ENCODE data around the gene EPS8L2.
"Not testable (repeated sequence)": the region's sequence is repeated elsewhere in the genome, so short reads cannot be mapped to it uniquely, and the experiment has no call there.

EPS8L2 gene

DNA sequence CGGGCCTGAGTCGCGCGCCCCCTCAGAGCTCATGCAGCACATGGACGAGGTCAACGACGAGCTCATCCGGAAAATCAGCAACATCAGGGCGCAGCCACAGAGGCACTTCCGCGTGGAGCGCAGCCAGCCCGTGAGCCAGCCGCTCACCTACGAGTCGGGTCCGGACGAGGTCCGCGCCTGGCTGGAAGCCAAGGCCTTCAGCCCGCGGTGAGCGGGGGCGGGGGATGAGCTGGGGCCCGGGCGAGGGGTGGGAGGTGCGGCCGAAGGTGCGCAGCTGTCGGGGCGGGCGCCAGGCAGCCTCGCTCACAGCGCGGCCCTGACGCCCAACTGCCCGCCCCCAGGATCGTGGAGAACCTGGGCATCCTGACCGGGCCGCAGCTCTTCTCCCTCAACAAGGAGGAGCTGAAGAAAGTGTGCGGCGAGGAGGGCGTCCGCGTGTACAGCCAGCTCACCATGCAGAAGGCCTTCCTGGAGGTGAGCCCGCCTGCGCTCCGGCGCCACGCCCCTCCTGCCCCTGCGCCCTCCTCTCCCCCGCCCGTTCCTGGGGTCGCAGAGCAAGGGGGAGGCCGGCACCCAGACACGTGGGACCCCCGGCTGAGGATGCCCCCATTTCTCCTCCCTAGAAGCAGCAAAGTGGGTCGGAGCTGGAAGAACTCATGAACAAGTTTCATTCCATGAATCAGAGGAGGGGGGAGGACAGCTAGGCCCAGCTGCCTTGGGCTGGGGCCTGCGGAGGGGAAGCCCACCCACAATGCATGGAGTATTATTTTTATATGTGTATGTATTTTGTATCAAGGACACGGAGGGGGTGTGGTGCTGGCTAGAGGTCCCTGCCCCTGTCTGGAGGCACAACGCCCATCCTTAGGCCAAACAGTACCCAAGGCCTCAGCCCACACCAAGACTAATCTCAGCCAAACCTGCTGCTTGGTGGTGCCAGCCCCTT lies 20.5 kb downstream of the EPS8L2 start:
- peak; percentile 80 for DNase-seq

DNA sequence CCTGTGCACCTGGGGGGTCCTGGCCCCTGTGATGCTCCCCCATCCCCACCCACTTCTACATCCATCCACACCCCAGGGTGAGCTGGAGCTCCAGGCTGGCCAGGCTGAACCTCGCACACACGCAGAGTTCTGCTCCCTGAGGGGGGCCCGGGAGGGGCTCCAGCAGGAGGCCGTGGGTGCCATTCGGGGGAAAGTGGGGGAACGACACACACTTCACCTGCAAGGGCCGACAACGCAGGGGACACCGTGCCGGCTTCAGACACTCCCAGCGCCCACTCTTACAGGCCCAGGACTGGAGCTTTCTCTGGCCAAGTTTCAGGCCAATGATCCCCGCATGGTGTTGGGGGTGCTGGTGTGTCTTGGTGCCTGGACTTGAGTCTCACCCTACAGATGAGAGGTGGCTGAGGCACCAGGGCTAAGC lies 21.3 kb downstream of the EPS8L2 start:
- DNase-seq, result no peak

DNA sequence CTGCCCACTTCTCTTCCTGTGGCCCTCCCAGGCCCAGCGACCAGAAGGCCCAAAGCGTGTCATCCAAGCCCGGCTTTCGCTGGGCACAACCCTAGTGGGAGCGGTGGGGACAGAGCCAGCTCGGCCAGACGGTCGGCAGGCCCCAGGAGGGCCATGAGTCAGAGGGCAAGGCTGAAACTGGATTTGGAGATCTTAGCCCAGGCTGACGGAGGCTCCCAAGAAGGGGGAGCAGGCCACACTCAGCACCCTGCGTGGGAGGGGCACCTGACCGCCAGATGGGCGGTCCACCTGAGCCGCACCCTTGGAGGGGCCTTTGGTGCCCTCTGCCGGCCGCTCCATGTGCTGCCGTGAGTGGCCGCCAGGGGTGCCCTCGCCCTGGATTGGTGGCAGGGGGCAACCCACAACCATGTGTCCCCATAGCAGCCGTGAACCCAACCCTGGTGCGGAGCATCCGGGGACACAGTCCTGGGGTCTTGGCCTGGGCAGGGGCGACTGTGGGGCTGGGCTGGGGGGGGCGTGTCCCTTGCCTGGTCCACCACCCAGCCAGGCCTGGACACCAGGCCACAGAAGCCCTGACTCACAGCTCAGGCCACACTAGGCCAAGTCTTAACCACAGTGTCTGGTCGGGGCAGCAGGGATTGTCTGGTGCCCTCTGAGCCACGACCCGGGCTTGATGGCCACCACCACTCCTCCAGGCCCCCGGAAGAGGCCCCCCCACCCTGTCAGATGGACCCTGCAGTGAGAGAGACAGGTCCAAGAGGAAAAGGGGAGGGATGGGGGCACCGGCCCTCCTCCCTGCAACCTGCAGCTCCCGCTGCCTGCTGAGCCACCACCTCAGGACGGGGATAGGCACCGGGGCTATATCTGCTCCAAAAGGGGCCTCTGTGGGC lies 22.1 kb downstream of the EPS8L2 start:
- peak; percentile 93 for DNase-seq

DNA sequence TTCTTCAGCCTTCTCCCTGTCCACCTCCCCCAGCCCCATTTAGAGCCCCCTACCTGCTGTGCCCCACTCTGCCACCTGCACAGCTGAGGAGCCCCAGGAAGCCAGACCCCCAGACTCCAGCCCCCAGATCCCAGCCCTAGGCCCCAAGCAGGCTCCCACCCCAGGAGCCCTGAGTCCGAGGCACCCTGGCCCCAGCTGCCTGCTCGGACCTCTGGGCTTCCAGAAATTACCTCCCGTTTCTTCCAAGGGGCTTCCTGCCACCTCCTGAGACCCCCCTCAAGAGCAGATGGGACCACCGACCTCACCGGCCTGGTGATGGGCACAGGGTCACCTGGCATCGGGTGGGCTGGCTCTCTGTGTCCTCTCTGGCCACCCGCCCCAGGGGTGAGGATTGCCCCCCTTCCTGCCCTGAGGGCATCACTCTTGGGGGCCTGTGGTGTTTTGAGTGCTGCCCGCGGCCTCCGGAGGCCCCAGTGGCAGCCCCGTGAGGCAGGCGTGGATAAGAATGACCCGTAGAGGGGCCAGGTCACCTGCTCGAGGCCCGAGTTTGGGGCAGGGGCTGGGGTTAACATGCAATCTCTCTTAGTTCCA lies 23.0 kb downstream of the EPS8L2 start:
- no peak for DNase-seq

DNA sequence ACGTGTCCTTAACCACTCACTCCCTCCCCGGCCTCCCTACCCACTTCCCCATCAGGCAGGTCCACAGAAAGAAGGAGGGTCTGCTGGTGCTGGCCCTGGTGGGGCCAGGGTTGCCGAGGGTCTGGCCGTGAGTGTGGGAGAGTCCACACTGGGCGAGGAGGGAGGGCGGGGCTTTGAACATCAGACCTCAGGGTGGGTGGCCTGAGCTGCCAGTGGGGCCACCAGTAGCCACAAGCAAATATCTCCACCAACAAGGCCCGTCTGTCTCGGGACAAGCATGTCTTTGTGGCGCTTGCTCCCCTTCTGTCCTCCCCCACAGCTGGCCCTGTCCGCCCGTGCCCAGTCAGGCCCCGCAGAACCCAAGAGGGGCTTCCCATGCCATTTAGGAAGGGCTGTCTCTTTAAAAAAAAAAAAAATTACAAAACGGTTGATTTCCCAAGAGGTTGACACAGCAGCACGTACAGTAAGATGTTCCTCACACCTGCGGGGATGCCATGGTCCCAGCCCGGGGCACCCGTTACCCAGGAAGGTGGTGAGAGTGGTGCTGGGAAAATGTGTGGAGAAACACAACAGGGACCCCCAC lies 23.6 kb downstream of the EPS8L2 start:
- no peak for DNase-seq

DNA sequence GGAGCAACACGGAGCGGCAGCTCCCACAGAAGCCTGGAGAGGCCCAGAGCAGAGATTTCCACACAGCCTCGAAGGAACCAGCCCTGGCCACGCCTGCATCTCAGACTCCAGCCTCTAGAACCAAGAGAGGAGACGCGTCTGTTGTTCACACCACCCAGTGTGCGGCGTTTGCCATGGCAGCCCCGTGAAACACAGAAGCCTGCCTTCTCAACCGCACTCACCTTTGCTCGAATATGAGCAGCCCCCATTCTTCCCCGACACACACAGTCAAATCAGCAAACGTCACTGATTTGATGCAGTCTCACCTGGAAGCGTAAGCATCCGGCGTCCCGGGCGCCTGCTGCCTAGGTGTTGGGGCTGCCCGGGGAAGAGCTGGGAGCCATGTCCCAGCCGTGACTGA lies 27.0 kb downstream of the EPS8L2 start:
- no peak for DNase-seq

DNA sequence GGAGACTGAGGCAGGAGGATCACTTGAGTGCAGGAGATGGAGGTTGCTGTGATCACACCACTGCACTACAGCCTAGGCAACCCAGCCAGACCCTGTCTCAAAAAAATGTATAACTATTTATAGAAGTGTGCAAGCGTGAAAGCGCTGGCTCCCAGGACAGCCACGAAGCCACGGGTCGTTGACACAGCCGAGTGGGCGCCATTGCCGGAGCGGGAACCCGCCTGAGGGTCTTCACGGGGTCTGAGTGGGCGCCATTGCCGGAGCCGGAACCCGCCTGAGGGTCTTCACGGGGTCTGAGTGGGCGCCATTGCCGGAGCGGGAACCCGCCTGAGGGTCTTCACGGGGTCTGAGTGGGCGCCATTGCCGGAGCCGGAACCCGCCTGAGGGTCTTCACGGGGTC lies 28.5 kb downstream of the EPS8L2 start:
- DNase-seq, result not testable (repeated sequence)

DNA sequence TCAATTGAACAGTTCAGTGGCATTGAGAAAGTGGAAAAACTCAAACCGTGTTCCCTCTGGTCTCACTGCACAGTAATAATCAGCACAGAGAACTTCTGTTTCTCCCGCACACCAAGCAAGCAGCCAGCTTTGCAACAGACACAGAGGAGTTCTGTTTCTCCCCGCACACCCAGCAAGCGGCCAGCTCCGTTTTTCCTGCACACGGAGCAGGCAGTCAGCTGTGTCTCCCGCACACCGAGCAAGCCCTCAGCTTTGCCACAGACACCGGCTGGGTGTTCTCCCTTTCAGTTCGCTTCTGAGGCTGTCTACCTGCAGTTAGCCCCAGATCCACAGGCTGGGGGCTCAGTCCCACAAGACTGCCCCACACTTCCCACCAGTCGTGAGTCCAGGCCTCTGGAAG lies 31.3 kb downstream of the EPS8L2 start:
- DNase-seq, result no peak

DNA sequence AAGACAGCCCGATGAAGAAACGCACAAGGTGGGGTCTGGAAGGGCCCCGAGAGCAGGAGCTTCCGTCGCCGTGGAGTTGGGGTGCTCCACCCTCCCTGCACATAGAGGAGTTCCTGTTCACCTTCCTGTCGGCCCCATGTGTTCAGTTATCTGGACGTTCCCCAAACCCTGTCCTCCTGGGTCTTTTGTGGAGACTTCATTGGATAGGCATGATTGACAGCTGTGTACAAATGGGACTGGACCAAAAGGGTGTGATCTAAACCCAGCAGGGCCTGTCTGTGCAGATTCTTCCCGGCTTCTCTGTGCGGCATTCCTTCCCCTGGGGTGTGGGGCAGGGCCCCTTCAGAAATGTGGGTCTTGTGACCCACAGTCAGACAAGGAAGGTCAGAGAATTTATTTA lies 31.9 kb downstream of the EPS8L2 start:
- DNase-seq, result not testable (repeated sequence)

DNA sequence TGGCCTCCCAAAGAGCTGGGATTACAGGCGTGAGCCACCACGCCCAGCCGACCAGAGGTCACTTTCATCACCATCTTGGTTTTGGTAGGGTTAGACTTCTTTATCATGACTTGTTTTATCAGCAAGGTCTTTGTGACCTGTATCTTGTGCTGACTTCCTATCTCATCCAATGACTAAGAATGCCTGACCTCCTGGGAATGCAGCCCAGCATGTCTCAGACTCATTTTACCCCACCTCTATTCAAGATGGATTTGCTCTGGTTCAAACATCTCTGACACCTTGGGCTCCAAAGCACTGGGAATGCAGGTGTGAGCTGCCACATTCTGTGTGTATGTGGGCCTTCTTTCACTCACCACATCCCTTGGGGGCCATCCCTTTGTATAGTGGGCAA lies 36.1 kb downstream of the EPS8L2 start:
- DNase-seq, result no peak

DNA sequence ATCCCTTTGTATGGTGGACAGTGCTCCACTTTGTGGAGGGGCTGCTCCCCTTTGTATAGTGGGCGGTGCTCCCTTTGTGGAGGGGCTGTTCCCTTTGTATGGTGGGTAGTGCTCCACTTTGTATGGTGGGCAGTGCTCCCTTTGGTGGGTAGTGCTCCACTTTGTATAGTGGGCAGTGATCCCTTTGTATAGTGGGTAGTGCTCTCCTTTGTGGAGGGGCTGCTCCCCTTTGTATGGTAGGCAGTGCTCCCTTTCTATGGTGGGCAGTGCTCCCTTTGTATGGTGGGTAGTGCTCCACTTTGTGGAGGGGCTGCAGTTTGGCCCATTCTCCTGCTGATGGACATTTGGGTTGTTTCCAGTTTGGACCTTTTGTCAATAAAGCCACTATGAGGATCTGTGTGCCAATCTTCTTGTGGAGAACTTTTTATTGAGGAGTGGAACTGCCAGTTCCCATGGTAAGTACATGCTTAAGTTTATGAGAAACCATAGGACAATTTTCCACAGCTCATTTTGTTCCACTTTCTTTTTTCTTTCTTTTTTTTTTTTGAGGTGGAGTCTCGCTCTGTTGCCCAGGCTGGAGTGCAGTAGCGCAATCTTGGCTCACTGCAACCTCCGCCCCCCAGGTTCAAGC lies 36.7 kb downstream of the EPS8L2 start:
- no peak for DNase-seq

DNA sequence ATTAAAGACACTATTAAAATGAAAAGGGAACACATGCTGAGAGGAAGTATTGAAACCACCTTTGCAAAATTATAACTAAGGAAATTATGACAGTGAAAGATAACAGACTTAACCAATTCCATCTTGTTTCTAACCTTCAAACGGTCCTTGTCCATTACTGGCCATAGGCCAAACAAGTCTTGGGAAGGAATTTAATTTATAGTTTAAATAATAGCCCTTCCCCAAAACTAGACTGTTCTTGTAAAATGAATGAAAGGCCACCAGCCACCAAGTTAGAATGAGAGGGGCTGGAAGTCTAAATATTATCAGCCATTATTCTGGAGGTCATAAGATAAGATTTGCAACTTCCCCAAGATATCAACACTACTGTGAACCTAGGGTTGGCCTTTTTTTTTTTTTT lies 39.4 kb downstream of the EPS8L2 start:
- DNase-seq, result no peak

DNA sequence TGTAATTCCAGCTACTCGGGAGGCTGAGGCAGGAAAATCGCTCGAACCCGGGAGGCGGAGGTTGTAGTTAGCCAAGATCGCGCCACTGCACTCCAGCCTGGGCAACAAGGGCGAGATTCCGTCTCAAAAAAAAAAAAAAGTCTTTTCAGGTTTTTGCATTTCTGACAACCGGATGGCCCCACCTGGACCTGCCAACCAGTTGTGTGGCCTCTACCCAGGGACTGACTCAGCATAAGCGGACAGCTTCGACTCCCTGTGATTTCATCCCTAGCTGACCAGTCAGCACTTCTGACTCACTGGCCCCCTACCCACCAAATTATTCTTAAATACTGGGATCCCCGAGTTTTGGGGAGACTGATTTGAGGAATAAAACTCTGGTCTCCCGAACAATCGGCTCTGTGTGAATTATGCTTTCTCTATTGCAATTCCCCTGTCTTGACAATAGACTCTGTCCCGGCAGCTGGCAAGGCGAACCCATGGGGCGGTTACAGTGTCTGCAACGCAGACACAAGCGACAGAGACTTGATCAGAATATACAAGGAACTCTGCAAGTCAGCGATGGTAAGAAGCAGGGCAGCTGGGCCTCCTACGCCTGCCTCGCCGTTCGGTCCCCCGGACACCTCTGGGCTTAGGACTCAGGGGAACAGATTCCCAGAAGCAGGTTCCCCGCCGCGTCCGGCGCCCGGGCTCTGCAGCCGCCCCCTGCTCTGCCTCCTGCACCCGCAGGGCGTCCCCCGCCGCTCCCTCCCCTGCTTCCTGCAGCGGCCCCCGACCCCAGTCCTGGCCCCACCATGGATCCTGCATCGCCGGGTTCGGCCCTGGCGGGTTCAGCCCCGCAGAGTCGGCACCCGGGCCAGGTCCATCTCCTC lies 40.5 kb downstream of the EPS8L2 start:
- no peak for DNase-seq

DNA sequence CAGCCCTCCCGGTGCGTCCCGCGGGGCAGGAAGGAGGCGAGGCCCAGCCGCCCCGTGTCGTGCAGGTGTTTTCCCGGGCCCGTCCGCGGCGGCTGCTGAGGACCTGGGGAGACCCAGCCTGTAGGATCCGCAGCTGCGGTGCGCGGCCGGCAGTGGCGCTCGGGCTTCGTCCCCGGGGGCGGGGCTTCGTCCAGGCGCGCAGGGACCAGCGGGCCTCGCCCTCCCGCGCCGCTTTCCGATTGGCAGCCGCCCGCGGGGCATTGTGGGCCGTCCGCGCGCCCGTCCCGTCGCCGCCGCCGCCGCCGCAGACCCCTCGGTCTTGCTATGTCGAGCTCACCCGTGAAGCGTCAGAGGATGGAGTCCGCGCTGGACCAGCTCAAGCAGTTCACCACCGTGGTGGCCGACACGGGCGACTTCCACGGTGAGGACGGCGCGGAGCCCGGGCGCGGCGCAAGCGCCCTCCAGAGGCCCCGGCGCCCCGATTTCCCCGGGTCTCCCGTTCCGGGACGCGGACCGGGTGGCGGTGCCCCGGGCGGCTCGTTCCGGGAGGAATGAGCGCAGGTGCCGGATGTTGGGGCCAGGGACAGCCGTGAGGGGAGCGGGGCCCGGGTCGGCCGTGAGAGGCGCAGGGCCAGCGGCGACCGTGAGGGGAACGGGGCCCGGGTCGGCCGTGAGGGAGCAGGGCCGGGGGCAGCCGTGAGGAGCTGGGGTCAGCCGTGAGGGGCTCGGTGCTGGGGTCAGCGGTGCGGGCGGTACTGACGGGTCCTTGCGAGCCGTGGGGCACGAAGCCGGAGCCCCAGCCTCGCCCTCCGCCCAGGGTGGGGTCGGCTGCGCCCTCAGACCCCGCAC lies 41.4 kb downstream of the EPS8L2 start, which contains the start of gene TALDO1:
TSS of gene TALDO1 (plus strand) at position 307 of the 849 bp plus-strand sequence. CDS start at position 325, 18 bp downstream.
- DNase-seq, result peak; percentile 95

DNA sequence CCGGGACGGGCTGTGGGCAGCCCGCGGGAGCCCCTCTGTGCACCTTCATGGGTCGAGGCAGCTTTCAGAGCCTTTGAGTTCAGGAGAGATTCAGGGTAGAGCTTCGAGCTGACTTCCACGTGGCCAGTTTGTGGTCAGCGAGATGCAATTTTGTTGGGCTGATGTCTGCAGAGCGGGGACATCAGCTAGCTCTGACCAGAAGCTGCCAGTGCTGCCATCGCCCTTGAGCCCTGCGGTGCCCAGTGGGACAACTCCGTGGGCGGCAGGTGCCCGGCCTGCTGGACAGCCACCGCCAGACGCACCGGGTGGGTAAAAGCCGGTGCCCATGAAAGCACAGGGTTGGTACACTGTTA lies 42.0 kb downstream of the EPS8L2 start:
- DNase-seq, result no peak

DNA sequence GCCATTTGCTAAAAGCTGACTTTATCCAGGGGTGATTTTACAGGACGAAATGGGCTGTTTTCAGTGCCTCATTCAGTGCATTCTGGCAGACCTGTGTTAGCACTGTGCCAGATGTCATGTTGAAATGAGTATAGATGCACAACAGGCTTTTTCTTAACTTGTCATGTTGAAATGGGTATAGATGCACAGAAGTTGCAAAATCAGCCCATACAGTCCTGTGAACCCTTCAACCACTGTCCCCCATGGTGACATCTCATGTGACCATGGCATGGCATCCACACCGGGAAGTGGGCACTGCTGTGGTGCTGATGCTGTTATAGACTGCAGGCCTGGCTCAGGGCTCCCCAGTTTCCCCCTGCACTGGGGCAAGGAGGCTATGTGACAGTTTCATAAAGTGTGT lies 43.7 kb downstream of the EPS8L2 start:
- DNase-seq, result no peak

DNA sequence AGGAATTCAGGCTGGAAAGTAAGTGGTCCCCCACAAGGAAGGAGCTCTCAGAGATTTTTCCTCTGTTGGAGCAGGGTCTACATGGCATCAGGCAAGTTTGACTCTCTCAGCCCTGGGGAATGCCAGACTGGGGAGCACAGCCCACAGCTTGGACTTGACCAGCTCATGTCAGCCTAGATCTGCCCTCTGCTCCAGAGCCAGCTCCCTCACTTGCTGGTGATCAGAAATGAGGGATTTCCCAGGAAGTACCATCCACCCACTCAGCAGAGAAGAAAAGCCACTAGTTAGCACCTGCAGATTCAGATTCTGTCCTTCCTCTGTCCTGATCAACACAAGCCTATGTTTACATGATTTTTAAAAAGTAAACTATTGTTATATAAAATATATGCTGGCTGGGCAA lies 54.2 kb downstream of the EPS8L2 start:
- no peak for DNase-seq

DNA sequence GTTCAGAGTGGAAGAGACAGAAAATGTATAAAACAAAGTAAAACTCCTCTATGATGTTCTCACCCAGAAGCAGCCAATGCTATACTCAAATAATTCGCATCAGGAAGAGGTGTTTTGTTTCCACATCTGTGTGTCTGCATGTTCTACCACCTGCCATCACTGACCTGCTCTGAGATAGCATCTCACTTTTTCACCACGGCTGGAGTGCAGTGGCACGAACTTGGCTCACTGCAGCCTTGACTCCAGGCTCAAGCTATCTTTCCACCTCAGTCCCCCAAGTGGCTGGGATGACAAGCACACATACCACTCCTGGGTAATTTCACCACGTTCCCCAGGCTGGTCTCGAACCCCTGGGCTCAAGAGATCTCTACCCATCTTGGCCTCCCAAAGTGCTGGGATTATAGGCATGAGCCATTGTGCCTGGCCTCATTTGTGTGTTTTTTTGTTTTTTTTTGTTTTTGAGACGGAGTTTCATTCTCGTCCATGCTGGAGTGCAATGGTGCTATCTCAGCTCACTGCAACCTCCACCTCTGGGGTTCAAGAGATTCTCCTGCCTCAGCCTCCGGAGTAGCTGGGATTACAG lies 55.6 kb downstream of the EPS8L2 start:
- no peak for DNase-seq

DNA sequence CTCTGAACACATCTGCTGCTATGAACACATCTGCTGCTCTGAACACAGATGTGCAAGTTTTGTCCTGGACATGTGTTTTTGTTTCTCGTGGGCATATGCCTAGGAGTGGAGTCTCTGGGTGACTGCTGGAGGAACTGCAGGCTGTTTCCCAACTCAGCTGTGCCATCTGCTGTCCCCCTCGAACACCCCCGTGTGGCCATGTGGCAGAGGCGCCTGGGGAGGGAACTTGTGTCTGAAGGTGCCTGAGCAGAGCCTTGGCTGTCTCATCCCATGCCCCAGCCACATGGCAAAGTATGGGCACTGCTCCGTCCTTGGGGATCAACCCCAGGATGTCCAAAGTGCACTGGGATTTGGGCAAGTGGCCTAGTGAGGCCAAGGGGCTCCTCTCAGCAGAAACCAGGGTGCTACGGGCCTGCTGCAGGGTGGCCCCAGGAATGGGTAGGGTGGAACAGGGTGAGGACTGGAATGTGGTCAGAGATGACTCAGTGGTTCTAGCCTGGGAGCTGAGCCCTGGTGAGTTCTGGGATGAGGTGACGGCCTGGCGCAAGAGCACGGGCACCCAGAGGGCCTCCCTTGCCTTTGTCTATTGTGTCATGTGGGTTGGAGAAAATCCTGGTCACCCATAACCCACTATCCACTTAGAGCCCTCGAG lies 56.5 kb downstream of the EPS8L2 start:
- DNase-seq, result peak; percentile 55

DNA sequence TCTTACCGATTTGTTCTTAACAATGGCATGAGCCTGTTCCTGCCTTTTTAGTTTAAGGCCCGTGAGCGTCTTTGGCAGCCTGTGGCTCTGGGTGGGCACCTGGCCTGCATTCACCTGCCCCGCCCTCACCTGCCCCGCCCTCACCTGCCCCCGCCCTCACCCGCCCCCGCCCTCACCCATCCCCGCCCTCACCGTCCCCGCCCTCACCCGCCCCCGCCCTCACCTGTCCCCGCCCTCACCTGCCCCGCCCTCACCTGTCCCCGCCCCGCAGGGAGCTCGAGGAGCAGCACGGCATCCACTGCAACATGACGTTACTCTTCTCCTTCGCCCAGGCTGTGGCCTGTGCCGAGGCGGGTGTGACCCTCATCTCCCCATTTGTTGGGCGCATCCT lies 57.0 kb downstream of the EPS8L2 start:
- no peak for DNase-seq

All from activated CD8-positive, alpha-beta memory T cell treated with anti-CD3 and anti-CD28 coated beads, Interleukin-2, amount 50 U/mL, for 48 hours (primary cell).